Activated T-helper 1 cell treated with Interleukin-2 at 50 U/mL for 16 hours (primary cell): Measurements from ENCODE around the gene PBX3.
"Not testable (repeated sequence)": the region's sequence is repeated elsewhere in the genome, so short reads cannot be mapped to it uniquely, and the experiment has no call there.

Experiments
- DNase-seq: peaks from one replicate; pipeline ENCODE4 v3.0.0-alpha.2; 2020; ENCODE audit warnings: low read depth

Gene PBX3

GRCh38 chr9:125778538-125779219 is 31.5 kb downstream of the PBX3 start:
- not testable (repeated sequence) for DNase-seq

GRCh38 chr9:125779220-125779565 is 32.0 kb downstream of the PBX3 start:
- DNase-seq = not testable (repeated sequence)

- DNase-seq = no peak
Measured at GRCh38 chr9:125782718-125783117, 35.5 kb downstream of the PBX3 start.

- DNase-seq = no peak
Measured at GRCh38 chr9:125784286-125785049, 37.3 kb downstream of the PBX3 start.

- no peak for DNase-seq
Measured at GRCh38 chr9:125785248-125785751, 38.1 kb downstream of the PBX3 start.

DNA sequence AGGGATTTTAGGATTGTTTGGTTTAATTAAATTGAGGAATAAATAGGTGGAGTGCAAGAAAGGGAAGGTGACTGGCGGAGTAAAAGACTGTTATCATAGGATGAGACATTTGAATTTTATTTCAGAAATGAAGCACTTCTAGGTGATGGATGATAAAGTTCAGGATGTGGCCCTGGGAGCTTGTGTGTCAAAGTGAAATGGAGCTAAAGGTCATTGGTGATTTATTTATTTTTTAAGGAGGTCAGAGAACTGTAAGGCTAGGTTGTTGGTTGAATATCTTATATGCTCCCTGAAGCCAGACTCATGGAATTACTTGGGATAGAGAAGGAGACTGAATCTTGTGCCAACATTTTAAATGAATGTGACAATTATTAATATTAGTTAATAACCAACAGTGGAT is 40.5 kb downstream of the PBX3 start:
- DNase-seq = no peak

- no peak for DNase-seq
Measured at GRCh38 chr9:125789196-125789595, 42.0 kb downstream of the PBX3 start.

DNA sequence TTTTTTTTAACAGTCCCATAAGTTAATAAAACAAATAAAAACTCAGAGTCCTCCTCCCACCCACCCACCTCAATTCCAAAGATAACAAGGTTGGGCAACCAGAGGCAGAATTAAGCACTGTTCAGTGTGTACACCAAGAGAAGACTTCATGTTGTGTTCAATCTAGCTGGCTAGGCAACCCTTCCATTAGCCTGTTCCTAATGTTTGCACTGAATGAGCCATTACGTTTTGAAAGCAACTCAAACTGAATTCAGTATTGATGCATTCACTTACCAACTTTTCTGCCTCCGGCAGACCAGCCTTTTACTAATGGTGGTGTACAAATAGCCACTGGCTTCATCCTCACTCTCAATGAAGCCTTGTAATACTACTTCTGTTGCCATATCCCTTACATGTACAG is 47.5 kb downstream of the PBX3 start:
- no peak for DNase-seq

GRCh38 chr9:125795970-125796596 is 48.9 kb downstream of the PBX3 start:
- no peak for DNase-seq

- DNase-seq = no peak
Measured at GRCh38 chr9:125797930-125798329, 50.8 kb downstream of the PBX3 start.

GRCh38 chr9:125803526-125803925 is 56.4 kb downstream of the PBX3 start:
- DNase-seq = no peak

DNA sequence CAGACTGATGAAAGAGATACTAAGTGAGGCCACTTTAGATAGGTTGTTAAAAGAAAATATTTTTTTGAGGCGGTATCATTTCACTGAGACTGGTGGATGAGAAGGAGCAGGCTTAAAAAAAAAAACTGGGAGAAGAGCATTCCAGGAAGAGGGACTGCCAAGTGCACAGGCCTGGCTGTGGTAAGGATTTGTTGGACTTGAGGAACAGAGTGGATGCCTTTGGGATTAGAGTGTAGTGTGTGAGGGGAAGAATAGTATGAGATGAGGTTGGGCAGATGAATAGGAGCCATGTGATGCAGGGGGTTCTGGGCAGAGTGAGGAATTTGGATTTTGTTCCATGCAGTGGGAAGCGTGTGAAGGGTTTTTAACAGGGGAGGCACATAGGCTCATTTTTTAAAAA is 57.9 kb downstream of the PBX3 start:
- no peak for DNase-seq

- no peak for DNase-seq
Measured at GRCh38 chr9:125805586-125805985, 58.4 kb downstream of the PBX3 start.

- no peak for DNase-seq
Measured at GRCh38 chr9:125807079-125807478, 59.9 kb downstream of the PBX3 start.

DNA sequence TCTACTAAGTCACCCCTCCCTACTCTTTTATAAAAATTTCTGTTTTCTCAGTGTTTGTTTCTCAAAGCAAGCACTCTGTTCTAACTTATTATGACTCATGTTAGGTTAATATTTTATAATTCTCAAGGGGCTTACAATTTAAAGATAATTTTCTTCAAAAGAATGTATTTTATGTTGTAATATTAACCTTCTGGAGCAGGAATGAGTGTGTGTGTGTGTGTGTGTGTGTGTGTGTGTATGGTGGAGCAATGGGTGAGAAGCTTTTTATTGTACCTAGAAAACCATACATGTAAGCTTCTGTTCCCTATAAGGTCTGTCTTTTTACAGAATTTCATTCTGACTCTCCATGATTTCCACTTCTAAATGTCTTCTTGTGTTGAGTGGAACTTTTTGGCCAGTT is 63.0 kb downstream of the PBX3 start:
- DNase-seq = no peak

DNA sequence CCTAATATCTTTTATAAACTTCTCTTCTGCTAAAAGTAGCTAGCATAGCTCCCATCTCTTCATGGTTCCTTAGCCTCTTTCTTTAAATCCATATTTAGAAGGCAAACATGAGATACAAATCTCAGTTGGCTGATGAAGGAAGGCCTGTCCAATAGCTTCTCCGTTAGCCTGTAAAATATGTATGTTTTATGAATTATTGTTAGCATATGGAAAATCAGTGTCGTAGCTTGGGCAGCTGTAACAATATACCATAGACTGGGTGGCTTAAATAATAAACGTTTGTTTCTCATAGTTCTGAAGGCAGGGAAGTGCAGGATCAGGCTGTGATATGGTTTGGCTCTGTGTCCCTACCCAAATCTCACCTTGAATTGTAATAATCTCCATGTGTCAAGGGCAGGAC is 63.8 kb downstream of the PBX3 start:
- no peak for DNase-seq

- no peak for DNase-seq
Measured at GRCh38 chr9:125812403-125812802, 65.2 kb downstream of the PBX3 start.

DNA sequence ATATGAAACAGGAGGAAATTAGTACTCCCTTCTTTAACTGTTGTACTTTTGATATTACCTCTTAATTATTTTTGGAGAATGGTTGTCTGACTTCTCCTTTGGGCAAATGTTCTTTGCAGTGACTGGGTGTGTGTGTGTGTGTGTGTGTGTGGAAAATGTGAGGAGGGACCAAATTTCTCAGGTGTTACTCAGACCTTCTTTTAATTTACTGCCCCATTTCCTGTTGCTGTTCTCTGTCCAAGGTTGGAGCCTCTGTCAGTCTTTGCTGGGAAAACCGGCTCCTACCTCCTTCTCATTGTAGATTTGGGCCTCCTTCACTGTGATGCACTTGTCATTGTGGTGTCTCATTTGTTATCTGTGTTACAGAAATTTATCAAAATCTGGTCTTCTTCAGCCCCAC is 68.4 kb downstream of the PBX3 start:
- no peak for DNase-seq

GRCh38 chr9:125816321-125816720 is 69.1 kb downstream of the PBX3 start:
- no peak for DNase-seq

DNA sequence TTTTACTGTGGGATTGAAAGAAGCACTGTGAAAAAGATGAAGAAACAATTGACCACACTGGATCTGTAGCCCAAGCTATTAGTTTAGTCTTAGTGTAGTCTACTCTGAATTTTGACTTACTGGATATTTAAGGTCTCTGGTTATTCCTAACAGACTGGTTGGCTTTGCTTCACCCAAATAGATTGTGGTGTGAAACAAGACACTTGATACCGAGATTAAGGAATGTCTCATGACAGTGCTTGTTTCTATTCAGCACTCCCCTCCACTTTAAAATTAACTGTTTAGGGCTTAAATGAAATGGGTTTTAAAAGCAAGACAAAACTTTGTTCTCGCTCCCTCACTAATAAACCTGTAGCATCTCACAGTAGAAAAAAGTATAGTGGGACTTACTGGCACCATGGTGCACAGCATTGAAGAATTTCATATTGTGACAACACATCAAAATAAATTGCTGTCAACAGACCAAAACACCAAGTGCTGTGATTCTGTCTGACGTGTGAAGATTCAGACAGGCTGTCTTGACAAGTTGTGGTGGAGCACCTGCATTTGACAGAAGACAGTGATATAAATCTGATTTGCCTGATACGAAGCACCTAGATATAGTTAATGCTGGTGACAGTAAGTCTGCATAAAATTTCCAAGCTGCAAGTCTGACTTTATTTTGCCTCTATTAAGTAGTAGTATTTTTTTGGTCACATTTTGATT is 73.1 kb downstream of the PBX3 start:
- no peak for DNase-seq

GRCh38 chr9:125821078-125821477 is 73.9 kb downstream of the PBX3 start:
- DNase-seq = no peak

GRCh38 chr9:125822160-125822559 is 75.0 kb downstream of the PBX3 start:
- no peak for DNase-seq

- DNase-seq = no peak
Measured at GRCh38 chr9:125822902-125823301, 75.7 kb downstream of the PBX3 start.
